Muscle layer of colon (tissue), 2 donors: ENCODE measurements around the gene CDKN1B.

Experiments used
- H3K27ac ChIP-seq: one replicate; pipeline ENCODE4 v1.7.0; 2013; ENCODE audit warnings: low read depth, mild to moderate bottlenecking, low read length, moderate library complexity
- H3K27me3 ChIP-seq, 2 donors: one replicate each; pipeline ENCODE4 v1.7.0; 2013; ENCODE audit warnings: low read length in 2 of 2, mild to moderate bottlenecking in 2 of 2; ENCODE audit not compliant: insufficient read depth in 2 of 2, control insufficient read depth in 1 of 2
- H3K36me3 ChIP-seq: one replicate; pipeline ENCODE4 v1.7.0; 2013; ENCODE audit warnings: mild to moderate bottlenecking, low read length; ENCODE audit not compliant: insufficient read depth
- H3K4me1 ChIP-seq: one replicate; pipeline ENCODE4 v1.7.0; 2013; ENCODE audit warnings: mild to moderate bottlenecking, low read length; ENCODE audit not compliant: insufficient read depth
- H3K4me3 ChIP-seq, 2 donors: one replicate each; pipeline ENCODE4 v1.7.0; 2013; ENCODE audit warnings: low read length in 2 of 2, low read depth in 1 of 2, mild to moderate bottlenecking in 1 of 2, moderate library complexity in 1 of 2
- H3K9ac ChIP-seq: one replicate; pipeline ENCODE4 v1.7.0; 2013; ENCODE audit warnings: low read length
- H3K9me3 ChIP-seq: one replicate; pipeline ENCODE4 v1.7.0; 2013; ENCODE audit warnings: mild to moderate bottlenecking, low read length
- donor health status: abdominal sarcoma.
- donor health status: Adenocarcinoma of cecum.

Gene CDKN1B

GRCh38 chr12:12719496-12719895, 2.3 kb downstream of the CDKN1B start:
- H3K4me1 ChIP-seq: peaks cover 48% of the 10 kb centered on the region
- H3K27ac ChIP-seq: peak overlapping the region; percentile 100
- H3K9ac ChIP-seq: peak overlapping the region; percentile 85
- peaks cover 29% of the 10 kb centered on the region for H3K36me3 ChIP-seq
- peak overlapping the region; percentile 85 to 95 for H3K4me3 ChIP-seq
- no peaks in the 10 kb centered on the region for H3K9me3 ChIP-seq
- no peaks in the 10 kb centered on the region for H3K27me3 ChIP-seq

GRCh38 chr12:12720052-12720451, 2.9 kb downstream of the CDKN1B start:
- Histone ChIP-seq H3K27me3 (no peaks in the 10 kb centered on the region), H3K9me3 (no peaks in the 10 kb centered on the region), H3K9ac (peak overlapping the region; percentile 36), H3K4me3 (peak overlapping the region in 1 of 2 donors; percentile 85), H3K4me1 (peaks cover 42% of the 10 kb centered on the region), H3K27ac (peak overlapping the region; percentile 100), H3K36me3 (peaks cover 29% of the 10 kb centered on the region)

- H3K9ac ChIP-seq: peak overlapping the region; percentile 29
- H3K4me3 ChIP-seq: no peak overlapping the region
Measured at GRCh38 chr12:12720672-12721161, 3.5 kb downstream of the CDKN1B start.

GRCh38 chr12:12721176-12721751, 4.1 kb downstream of the CDKN1B start:
- H3K9me3 ChIP-seq: no peaks in the 10 kb centered on the region
- no peak overlapping the region for H3K27ac ChIP-seq
- H3K36me3 ChIP-seq: peaks cover 29% of the 10 kb centered on the region
- no peak overlapping the region for H3K4me3 ChIP-seq
- H3K9ac ChIP-seq: no peak overlapping the region
- no peaks in the 10 kb centered on the region for H3K27me3 ChIP-seq
- peaks cover 31% of the 10 kb centered on the region for H3K4me1 ChIP-seq

More at GRCh38 chr12:12720672-12721161, 3.5 kb downstream of the CDKN1B start:
- H3K27ac ChIP-seq: peak overlapping the region; percentile 21
- H3K4me1 ChIP-seq: peaks cover 36% of the 10 kb centered on the region
- H3K36me3 ChIP-seq: peaks cover 29% of the 10 kb centered on the region
- H3K27me3 ChIP-seq: no peaks in the 10 kb centered on the region
- no peaks in the 10 kb centered on the region for H3K9me3 ChIP-seq

DNA sequence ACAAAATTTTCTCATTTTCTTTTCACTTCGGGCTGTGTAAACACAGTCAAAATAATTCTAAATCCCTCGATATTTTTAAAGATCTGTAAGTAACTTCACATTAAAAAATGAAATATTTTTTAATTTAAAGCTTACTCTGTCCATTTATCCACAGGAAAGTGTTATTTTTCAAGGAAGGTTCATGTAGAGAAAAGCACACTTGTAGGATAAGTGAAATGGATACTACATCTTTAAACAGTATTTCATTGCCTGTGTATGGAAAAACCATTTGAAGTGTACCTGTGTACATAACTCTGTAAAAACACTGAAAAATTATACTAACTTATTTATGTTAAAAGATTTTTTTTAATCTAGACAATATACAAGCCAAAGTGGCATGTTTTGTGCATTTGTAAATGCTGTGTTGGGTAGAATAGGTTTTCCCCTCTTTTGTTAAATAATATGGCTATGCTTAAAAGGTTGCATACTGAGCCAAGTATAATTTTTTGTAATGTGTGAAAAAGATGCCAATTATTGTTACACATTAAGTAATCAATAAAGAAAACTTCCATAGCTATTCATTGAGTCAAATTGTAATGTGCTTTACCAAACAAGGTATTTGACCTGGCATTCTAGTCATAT, 4.8 kb downstream of the CDKN1B start:
- Histone ChIP-seq H3K9me3 (no peaks in the 10 kb centered on the region), H3K27ac (no peak overlapping the region), H3K27me3 (no peaks in the 10 kb centered on the region), H3K4me1 (peaks cover 36% of the 10 kb centered on the region), H3K36me3 (peaks cover 29% of the 10 kb centered on the region), H3K9ac (peak overlapping the region; percentile 84), H3K4me3 (peak overlapping the region in 1 of 2 donors; percentile 79)

GRCh38 chr12:12722435-12723148, 5.4 kb downstream of the CDKN1B start:
- peak overlapping the region; percentile 27 for H3K27ac ChIP-seq
- H3K4me1 ChIP-seq: peaks cover 37% of the 10 kb centered on the region
- H3K4me3 ChIP-seq: peak overlapping the region in 1 of 2 donors; percentile 79
- H3K9me3 ChIP-seq: no peaks in the 10 kb centered on the region
- peak overlapping the region; percentile 84 for H3K9ac ChIP-seq
- peaks cover 29% of the 10 kb centered on the region for H3K36me3 ChIP-seq
- no peaks in the 10 kb centered on the region for H3K27me3 ChIP-seq

- Histone ChIP-seq H3K9ac (peak overlapping the region; percentile 84), H3K4me1 (peaks cover 37% of the 10 kb centered on the region), H3K27me3 (no peaks in the 10 kb centered on the region), H3K4me3 (peak overlapping the region; percentile 79 to 85), H3K36me3 (peaks cover 29% of the 10 kb centered on the region), H3K9me3 (no peaks in the 10 kb centered on the region), H3K27ac (peak overlapping the region; percentile 27)
Measured at GRCh38 chr12:12723149-12723680, 6.0 kb downstream of the CDKN1B start.

GRCh38 chr12:12723681-12724420, 6.7 kb downstream of the CDKN1B start:
- peaks cover 29% of the 10 kb centered on the region for H3K36me3 ChIP-seq
- no peaks in the 10 kb centered on the region for H3K9me3 ChIP-seq
- H3K27ac ChIP-seq: peak overlapping the region; percentile 96
- H3K4me1 ChIP-seq: peaks cover 37% of the 10 kb centered on the region
- H3K9ac ChIP-seq: peak overlapping the region; percentile 84
- H3K4me3 ChIP-seq: peak overlapping the region; percentile 79 to 85
- H3K27me3 ChIP-seq: no peaks in the 10 kb centered on the region

DNA sequence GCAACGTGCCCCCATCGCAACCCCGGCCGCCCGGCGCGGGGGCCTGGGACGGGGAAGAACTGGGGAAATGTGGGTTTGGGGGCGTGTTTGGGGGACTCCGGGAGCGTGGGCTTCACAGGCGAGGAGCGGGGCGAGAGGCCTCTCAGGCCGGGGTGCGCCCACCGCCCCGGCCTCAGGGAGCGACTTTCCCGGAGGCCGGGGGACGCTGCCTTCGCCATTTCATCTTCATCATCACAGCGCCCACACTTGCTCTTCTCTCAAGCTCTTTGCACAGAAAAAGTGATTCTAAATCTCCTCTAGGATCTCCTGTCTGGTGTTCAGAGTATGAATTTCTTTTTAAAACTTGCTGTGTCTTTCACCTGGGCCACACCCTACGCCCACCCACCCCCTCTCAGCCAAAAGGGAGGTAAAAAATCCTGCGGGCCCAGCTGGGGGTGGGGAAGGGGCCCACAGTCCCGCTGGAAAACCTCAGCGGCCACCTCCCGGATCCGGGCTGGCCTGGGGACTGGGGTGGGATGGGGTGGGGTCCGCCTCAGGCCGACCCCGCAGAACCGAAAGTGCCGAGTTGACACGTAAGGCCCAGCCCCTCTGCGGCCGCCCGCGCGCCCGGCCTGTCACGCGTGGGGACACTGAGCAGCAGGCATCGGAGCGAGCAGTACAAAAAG, 7.4 kb downstream of the CDKN1B start:
- peaks cover 23% of the 10 kb centered on the region for H3K36me3 ChIP-seq
- peak overlapping the region; percentile 96 for H3K27ac ChIP-seq
- H3K4me1 ChIP-seq: peaks cover 37% of the 10 kb centered on the region

GRCh38 chr12:12725086-12725955, 8.2 kb downstream of the CDKN1B start:
- H3K9ac ChIP-seq: no peak overlapping the region
- peak overlapping the region; percentile 79 to 90 for H3K4me3 ChIP-seq
- H3K36me3 ChIP-seq: peaks cover 17% of the 10 kb centered on the region
- H3K27me3 ChIP-seq: no peaks in the 10 kb centered on the region
- H3K27ac ChIP-seq: peak overlapping the region; percentile 96
- H3K9me3 ChIP-seq: no peaks in the 10 kb centered on the region
- H3K4me1 ChIP-seq: peaks cover 31% of the 10 kb centered on the region

More for the DNA sequence above, 7.4 kb downstream of the CDKN1B start:
- H3K9me3 ChIP-seq: no peaks in the 10 kb centered on the region
- no peaks in the 10 kb centered on the region for H3K27me3 ChIP-seq
- H3K4me3 ChIP-seq: peak overlapping the region; percentile 79 to 85
- peak overlapping the region; percentile 84 for H3K9ac ChIP-seq
